Measurements from ENCODE around the gene PSMD4.

GRCh38 chr1:151242442-151242841 lies 12.1 kb upstream of the PSMD4 start:
- no peak for TF ChIP-seq EZH2 (IDR thresholded peaks at IDR 0.05; ENCODE audit: low read length)
- TF ChIP-seq CTCF (optimal IDR thresholded peaks at IDR 0.05 in 1 of 3, IDR thresholded peaks at IDR 0.05 in 1 of 3, conservative IDR thresholded peaks at IDR 0.05 in 1 of 3; ENCODE audit: extremely low read depth in 1 of 3, insufficient read depth in 2 of 3, low read length in 3 of 3): no peak
